GF-D8 (cell line): Measurements from ENCODE around the gene YBX2.

ENCODE experiments used
- DNase-seq: peaks from one replicate; lab custom pipeline; 2025; lab: John Stamatoyannopoulos, UW

The YBX2 gene

DNA sequence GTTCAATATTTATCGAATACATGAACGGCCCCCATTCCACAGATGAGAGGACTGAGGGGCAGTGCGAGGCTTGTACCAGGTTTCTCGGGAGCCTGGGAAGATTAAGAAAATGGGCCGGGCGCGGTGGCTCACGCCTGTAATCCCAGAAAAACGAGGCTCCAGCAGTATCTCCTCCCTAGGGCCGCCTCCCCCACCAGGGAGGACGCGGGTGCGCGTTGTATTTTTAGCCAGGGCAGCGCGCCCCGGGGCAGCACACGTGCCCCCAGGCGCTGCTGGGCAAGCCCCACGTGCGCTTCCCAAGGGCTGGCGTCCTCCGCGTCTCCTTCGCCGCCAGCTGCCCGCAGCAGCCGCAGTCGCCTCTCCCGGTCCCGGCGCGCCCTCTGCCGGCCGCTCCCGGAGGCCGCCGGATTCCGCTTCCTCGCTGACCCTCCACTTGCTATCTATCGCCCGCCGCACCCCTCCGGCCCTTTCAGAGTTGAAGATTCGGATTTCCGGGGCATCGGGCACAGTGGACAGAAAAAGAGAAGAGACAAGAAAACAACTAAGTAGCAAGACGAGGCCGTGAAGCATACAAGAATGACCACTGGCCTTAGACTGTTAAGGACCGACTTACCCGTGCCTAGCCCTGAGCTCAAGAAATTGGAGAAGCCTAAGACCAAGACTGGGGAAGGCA is 1.9 kb upstream of the YBX2 start:
- peak; percentile 20 for DNase-seq

DNA sequence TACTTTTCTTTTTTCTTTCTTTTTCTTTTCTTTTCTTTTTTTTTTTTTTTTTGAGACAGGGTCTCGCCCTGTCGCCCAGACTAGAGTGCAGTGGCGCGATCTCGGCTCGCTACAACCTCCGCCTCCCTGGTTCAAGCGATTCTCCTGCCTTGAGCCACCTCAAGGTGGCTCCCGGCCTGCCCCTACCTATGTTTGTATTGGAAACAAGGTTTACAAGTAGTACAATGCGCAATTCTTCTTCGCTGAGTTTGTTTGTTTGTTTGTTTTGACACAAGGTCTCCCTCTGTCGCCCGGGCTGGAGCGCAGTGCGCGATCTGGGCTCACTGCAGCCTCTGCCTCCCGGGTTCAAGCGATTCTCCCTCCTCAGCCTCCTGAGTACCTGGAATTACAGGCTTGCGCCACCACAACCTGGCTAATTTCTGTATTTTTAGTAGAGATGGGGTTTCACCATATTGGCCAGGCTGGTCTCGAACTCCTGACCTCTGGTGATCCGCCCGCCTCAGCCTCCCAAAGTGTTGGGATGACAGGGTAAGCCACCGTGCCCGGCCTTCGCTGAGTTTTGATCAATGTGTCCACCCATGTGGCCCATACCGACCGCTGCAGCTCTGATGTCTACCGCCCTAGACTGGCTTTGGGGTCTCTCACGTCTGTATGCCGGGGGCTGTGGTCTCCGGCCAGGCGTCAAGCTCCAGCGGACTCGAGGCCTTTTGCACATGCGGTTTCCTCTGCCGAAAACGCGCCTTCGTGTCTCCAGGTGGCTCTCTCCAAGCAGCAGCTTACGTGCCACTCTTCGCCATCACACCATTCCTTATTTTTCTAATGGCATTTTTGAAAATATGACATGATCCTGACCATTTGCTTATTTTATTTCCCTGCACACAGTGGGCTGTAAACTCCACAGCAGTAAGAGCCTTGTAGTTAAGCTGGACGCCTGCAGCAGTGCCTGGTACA is 1.1 kb upstream of the YBX2 start:
- DNase-seq = no peak

DNA sequence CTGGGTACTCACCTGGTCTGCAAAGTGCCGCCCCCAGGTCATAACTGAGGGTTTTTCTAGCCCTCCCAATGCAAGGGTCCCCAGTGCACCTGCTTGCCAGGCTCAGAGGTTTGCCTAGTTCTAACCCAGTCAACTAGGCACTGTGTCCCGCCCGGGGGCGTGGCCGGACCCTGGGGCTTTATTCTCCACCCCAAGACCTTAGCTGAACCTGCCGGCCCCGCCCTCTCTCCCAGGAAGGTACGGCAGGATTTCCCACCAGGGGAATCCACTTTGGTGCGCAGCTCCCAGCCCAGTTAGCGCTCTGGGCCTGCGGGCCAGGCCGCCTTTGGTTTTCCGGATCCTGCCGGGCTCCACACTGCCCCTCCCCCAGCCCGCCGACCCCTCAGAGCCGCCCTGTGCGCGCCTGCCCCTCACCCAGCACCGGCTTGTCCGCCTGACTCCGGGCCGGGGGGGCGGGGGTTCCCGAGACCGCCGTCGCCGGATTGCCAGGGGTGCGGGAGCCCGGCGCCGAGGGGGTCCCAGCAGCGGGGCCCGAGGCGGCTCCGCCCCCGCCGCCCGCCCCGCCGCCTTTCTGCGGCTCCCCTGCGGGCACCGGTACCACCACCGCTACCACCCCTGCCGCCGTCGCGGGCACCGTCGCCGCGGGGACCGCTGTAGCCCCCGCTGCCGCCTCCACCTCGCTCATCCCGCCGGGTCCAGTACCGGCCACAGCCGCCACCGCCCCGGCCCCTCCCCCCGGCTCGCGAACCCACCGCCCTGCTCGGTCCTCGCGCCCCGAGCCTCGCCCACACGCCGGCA is 424 bp downstream of the YBX2 start:
- no peak for DNase-seq

DNA sequence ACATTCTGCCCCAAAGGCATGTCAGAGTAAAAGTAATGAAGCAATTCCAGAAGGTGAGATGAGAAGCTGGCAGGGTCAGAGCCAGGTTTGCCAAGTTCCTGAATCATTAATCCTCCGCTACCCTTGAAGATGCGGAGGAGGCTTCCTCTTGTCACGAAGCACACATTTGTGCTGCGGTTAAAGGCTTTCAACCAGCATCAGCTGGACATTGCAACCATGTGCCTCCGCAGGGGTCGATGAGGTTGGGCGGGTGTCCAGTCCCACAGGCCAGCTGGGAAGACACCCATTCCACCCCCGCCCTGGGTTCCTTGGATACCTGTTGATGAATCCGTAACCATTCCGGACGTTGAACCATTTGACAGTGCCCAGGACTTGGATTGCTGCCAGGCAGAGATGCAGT is 1.3 kb downstream of the YBX2 start:
- DNase-seq = no peak

DNA sequence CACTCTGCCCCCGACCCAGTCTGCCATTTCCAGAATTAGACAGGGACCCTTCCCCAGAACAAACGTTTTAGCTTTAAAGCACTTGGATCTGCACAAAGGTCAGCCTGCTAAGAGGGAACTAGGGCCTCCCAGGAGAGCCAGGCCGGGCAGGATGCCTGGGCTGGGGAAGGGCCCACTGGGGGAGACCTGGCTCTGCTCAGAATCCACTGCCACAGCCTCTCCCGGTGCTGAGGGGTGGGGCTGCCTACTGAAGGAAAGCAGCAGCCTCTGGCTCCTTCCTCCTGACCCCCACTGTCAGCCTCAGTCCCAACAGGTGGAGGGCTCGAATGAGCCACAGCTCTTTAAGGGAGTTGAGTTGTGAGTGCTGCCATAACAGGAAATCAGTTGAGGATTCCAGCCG is 1.7 kb downstream of the YBX2 start:
- DNase-seq = no peak

DNA sequence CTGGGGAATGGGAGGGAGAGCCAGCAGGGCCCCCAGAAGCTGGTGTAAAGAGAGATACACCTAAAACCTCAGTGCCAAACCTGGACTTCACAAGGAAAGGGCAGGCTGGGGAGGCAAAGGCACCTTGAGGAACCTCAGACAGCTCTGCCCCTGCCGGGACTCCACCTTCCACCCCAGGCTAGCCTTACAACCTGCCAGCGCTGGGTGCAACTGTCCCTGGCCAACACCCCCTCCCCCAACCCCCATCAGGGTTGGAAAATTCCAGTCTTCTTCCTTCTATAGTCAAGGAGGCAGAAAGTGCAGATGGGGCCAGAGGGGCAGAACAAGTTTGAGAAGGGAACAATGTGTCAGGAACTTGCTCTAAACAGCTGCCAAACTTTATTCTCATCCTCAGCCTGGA is 2.2 kb downstream of the YBX2 start:
- DNase-seq = no peak

DNA sequence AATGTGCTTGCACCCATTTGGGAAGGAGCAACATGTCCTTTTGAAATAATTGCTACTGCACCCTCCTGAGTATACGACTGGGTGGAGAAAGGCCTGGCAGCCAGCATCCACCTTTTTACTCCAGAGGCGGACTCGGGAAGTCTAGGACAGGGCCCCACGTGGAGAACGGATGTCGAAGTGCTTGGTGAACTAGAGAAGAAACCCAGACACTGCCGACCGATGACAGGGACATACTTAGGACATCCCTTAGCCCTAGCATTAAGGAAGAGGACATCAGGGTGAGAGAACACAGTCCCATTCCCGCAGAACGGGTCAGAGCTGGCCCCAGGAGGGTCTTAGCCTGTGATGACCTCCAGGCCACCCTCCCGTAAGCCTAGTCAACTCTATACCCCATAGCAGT is 3.8 kb downstream of the YBX2 start:
- no peak for DNase-seq

DNA sequence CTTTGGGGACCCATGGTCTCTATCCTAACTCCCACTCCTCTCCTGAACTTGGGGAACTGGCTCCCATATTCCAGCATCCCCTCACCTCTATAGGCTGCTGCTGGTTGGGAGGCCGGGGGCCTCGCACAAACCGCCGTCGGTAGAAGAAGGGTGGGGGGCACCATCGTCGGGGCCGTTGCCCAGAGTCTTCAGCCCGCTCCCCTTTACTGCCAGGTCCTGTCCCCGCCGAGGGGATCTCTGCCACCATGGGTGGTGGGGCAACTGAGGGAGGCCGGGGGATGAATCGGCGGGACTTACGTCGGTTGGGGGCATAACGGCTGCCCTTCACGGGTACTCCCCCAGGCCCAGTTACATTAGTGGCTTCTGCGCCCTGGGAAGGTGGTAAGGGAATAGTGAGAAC is 4.3 kb downstream of the YBX2 start:
- no peak for DNase-seq

DNA sequence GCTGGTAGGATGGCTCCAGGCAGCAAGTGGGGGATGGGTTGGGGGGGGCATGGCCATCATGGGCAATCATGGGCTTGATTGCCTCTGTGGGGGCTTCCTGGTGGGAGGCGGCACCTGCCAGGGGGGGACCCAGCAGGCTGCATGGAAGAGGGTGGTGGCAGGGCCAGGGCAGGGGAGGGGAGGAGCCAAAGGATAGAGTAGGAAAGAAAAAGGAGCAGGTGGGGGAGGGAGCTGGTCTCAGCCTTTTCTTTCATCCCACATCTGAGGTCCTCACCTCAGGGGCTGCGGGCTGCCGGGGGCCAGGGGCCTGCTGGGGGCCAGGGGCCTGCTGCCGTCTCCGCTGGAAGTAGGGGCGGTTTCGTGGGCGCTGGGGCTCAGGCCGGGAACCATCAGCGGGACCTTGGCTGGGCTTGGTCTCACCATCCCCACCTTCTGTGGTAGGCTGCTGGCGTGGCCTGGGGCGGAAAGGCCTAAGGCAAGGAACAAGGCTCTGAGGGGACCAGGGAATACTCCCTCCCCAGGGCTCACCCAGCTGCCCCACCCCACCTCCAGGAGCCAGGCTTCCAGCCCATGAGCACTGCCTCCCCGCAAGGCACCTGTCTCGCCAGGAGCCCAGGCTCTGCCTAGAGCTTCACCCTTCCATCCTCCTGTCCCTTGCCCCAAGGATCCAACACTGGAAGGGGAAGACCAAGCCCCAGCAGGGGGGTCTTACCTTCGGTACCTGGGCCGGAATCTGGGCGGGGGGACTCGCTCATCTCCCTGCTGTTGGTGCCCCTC is 5.0 kb downstream of the YBX2 start:
- no peak for DNase-seq

DNA sequence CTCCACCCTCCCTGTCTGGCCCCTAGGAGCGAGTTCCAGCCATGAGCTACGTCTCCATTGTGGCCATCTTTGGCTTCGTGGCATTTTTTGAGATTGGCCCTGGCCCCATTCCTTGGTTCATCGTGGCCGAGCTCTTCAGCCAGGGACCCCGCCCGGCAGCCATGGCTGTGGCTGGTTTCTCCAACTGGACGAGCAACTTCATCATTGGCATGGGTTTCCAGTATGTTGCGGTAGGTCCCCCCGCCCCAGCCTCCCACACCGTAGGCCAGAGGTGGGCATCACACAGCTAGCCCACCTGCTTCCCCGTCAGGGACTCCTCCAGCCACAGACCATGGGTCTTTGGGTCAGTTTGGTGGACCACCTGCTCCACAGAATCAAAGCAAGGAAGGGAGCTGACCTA is 8.8 kb downstream of the YBX2 start:
- DNase-seq = no peak

DNA sequence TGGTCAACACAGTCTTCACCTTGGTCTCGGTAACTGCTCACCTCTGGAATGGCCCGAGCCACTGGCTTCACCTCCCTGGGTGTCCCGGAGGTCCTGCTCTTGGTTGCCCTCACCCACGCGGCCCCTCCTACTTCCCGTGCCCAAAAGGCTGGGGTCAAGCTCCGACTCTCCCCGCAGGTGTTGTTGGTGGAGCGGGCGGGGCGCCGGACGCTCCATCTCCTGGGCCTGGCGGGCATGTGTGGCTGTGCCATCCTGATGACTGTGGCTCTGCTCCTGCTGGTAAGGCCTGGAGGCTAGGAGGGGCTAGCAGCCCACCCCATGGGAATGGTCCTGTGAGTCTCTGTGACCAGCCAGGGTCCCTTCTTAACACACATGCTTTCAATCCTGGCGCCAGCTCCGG is 9.5 kb downstream of the YBX2 start:
- DNase-seq = no peak

DNA sequence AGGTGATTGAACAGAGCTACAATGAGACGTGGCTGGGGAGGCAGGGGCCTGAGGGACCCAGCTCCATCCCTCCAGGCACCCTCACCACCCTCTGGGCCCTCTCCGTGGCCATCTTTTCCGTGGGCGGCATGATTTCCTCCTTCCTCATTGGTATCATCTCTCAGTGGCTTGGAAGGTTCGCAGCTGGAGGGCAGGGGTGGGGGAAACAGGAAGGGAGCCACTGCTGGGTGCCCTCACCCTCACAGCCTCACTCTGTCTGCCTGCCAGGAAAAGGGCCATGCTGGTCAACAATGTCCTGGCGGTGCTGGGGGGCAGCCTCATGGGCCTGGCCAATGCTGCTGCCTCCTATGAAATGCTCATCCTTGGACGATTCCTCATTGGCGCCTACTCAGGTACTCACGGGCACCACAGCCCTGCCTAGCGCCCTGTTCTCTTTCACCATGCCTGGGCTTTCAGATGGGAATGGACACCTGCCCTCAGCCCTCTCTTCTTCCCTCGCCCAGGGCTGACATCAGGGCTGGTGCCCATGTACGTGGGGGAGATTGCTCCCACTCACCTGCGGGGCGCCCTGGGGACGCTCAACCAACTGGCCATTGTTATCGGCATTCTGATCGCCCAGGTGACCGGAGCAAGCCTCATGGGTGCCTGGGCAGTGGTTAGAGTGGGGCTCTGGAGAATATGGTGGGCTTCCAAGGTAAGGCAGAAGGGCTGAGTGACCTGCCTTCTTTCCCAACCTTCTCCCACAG is 10.8 kb downstream of the YBX2 start:
- no peak for DNase-seq

DNA sequence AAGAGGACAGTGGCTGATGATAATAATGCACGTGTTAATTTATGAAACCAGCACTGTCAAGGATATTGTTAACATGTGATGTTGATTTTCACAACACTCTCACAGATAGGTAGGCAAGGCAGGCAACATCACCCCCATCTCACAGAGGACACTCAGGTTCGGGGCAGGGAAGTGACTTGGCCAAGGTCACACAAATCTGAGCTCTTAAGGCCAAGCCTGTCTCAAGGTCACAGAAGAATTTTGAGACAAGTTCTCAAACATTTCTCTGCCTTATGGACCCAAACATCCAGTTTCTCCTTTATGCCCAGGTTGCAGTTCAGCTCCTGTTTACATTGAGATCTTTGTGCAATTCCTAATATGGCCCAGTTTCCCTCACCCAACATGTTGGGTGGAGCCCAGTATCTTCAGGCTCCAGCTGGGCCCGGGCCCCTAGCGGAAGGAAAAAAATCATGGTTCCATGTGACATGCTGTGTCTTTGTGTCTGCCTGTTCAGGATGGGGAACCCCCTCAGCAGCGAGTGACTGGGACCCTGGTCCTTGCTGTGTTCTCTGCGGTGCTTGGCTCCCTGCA is 11.6 kb downstream of the YBX2 start:
- no peak for DNase-seq

DNA sequence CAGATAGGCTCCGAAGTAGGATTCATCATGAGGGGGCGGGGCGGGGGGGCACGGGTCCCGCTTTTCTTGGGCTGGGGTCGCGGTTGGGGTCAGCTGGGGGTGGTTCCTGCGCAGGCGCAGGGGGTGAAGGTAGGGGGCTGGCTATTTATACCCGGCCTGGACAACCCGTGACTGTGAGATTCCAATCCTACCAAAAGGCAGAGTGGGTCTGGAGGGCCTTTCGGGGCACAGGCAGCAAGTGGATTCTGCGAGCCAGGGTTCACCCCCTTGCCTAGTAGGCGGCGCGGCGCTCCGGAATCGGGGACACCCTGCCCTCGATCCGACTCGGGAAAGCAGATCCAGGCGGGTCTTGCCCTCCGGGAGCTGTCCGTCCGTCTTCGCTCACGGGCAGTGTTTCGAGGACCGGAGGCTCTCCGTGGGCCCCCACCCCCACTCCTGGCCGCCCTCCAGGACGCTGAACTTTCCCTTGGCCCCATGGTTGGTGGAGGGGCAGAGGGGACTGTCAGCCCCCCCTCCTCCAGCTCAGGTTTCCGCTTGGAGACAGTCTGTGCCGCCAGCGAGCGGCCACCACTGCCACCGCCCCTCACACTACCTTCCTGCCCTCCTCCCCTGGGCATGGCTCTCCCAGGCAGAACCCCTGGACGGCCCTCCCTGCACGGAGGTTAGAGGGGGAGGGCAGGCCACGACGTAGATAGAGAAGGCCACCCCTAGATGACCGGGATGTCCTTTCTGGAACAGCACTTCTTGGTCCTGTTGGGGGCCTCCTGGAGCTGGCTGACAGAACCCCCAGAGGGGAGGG is 12.3 kb downstream of the YBX2 start:
- DNase-seq = no peak

DNA sequence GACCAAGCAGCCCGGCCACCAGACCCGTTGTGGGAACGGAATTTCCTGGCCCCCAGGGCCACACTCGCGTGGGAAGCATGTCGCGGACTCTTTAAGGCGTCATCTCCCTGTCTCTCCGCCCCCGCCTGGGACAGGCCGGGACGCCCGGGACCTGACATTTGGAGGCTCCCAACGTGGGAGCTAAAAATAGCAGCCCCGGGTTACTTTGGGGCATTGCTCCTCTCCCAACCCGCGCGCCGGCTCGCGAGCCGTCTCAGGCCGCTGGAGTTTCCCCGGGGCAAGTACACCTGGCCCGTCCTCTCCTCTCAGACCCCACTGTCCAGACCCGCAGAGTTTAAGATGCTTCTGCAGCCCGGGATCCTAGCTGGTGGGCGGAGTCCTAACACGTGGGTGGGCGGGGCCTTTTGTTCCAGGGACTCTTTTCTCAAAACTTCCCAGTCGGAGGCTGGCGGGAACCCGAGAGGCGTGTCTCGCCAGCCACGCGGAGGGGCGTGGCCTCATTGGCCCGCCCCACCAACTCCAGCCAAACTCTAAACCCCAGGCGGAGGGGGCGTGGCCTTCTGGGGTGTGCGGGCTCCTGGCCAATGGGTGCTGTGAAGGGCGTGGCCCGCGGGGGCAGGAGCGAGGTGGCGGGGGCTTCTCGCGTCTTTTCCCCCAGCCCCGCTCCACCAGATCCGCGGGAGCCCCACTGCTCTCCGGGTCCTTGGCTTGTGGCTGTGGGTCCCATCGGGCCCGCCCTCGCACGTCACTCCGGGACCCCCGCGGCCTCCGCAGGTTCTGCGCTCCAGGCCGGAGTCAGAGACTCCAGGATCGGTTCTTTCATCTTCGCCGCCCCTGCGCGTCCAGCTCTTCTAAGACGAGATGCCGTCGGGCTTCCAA is 13.1 kb downstream of the YBX2 start, which contains the start of gene SLC2A4:
SLC2A4 (plus strand) TSS at position 645 of the 879 bp plus-strand sequence; CDS start at position 862, 217 bp downstream.
- peak; percentile 57 for DNase-seq

DNA sequence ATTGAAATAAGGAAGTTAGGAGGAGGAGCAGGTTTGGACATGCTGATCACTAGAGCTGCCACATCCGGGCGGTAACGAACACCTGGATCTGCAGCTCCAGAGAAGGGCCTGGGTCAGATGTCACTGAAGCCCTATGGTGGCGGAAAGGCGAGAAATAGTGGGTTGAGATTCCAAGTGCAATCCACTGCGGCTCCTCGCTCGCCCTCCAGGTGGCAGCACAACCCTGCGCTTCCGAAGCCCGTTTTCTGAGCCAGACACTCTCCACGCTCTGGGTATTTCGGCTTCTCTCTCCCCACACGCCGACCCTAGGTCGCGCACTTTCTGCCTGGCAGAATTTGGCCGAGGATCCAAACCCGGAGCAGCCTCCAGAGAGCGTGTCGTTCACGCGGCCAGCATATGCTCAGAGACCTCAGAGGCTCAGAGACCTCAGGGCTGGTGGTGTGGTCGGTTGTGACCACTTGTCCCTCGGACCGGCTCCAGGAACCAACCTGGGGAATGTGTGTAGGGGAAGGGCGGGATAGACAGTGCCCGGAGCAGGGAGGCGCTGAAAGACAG is 13.8 kb downstream of the YBX2 start:
- peak; percentile 46 for DNase-seq

DNA sequence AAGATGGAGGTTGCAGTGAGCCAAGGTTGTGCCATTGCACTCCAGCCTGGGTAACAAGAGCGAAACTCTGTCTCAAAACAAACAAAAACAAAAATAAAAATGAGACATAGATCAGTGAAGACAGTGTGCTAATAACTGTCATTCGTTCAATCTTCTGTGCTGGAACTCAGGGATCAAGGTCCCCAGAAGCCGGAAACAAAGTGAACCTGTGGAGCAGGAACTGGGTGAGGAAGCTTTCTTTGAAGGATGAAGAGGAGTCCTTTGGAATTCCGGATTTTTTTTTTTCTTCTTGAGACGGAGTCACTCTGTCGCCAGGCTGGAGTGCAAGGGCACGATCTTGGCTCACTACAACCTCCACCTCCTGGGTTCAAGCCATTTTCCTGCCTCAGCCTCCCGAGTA is 15.0 kb downstream of the YBX2 start:
- DNase-seq = no peak

DNA sequence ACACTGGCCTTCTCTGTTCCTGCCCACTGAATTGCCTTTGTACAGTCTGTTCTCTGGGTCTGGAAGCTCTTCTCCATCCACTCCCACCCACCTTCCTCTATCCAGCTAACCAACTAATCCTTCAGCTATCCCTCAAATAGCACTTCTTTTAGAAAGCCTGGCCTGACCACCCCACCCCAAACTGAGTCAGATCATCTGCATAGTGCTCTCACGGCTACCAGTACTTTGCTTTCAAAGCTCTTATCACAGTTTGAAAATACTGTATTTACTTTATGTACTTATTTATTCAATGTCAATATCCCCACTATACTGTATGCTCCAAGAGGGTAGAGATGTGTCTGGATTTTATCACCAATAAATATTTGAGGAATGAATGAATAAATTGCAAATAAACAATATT is 27.7 kb downstream of the YBX2 start:
- no peak for DNase-seq

DNA sequence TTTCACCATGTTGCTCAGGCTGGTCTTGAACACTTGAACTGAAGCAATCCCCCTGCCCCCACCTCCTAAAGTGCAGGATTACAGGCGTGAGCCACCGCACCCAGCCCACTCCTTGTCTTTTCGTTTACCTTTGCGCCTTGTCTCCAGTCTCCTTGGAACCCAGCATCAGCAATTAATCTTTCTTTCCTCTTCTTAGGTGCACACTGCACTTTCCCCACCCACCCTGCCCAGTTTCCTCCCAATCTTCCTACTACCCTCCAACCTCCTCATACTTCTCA is 30.7 kb downstream of the YBX2 start:
- DNase-seq = no peak
